NCI-H2081 treated with DMSO at 0.1 percent for 48 hours (cell line): Measurements from ENCODE around the gene ZNF576.
"Not testable (repeated sequence)": the region's sequence is repeated elsewhere in the genome, so short reads cannot be mapped to it uniquely, and the experiment has no call there.

Experiments used
- DNase-seq: peaks from one replicate; lab custom pipeline; 2025; lab: John Stamatoyannopoulos, UW

The ZNF576 gene

DNA sequence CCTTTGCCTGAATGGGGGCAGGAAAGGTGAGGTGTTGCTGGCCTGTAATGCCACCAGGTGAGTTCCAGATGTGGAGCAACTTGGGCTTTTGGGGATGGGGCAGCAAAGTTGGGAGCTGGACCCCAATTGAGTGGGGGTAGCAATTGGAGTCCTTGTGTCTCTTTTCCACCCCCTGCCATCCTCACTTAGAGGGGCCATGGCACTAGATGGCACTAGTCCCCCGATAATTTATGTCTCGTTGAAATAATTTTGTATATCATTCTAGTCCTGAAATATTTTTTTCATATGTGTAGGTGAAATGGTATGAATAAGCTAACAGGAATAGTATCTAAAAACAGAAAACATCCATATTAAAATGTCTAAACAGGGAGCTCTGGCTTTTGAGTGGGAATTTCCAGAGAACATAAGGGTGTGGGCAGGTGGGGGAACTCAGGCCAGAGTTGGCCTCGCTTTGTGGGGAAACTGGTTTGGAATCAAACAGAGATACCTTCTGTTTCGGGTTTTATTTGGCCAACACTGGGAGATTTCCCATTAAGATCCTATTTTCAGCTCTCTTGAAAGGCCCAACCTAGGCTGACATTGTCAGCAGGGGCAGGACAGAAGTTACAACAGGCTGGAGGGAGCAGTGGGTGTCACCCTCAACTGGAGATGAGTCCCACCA is 3.4 kb downstream of the ZNF576 start:
- DNase-seq, result no peak

DNA sequence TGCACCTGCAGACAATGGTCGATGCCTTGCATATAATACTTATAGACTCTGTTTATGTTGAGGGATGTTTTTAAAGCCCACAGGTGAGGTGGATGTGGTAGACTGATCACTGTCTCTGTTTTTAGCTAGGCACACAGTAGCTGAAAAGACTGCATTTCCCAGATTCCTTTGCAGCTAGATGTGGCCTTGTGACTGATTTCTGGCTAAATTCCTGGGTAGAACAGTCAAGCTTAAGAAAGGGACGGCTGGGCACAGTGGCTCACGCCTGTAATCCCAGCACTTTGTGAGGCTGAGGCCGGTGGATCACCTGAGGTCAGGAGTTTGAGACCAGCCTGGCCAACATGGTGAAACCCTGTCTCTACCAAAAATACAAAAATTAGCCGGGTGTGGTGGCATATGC is 3.9 kb downstream of the ZNF576 start:
- not testable (repeated sequence) for DNase-seq

GRCh38 chr19:43605875-43606568 is 9.6 kb downstream of the ZNF576 start:
- DNase-seq, result no peak

DNA sequence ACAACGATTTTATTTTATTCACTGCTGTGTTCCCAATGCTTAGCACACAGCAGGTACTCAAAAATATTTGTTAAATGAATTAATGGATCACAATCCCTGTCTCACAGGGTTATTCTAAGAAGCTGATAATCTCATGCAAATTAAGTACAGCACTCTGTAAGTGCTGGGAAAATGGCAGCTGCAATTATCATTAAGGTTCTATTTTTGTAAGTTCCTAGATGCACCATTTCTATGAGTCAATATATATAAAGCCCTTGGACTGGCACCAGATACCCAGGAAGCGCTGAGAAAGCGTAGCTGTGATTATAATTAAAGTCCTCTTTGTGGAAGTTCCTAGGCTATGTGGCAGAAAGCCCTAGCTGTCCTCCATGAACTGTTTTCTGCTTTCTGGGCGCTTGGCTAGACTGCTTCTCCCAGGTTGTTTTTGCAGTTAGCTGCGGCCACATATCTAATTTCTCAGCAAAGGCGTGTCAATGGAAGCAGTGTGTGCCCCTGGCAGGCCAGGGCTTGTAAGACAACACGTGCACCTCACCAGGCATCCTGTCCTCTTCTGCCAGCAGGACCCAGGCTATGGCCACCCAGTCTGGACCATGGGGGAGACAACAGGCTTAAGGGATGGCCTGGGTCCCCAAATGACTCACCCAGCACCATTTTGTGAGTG is 10.3 kb downstream of the ZNF576 start:
- no peak for DNase-seq

DNA sequence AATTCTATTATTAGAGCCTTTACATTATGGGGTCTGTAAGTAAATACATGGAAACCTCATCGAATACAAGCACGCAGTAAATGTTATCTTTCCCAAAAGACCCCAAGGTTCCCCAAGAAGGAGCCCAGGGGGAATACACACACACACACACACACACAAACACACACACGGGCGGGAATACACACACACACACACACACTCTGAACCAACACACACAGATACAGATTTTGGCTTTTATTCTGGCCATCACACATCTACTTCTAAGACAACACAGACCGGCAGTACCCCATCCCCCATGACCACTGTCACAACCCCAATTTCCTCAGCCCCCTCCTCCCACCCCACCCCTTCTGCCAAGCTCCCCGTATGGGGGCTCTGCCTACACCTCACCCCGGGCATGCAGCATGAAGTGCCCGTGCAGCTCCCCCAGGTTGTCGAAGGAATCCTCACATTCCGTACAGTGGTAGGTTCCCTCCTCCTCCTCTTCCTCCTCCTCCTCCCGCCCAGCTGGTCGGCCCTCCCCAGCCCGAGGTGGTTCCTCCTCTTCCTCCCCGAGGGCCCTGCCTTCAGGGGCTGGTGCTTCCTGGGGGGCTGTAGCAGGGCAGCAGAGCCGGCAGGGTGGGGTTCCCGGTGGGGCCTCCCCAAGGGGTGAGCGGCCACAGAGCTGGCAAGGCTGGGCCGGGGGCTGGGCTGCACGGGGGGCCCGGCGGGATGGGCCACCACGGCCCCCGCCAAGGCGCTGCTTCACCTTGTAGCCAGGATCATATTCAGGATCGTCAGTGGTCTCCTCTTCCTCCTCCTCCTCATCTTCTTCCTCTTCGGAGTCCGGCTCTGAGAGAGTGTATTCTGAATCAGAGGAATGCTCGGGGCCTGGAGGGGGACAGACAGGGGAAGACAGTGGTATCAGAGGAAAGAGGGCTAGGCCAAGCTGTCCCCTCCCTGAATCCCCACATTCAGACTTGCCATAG is 11.1 kb downstream of the ZNF576 start:
- DNase-seq, result no peak

- DNase-seq, result no peak
Measured at GRCh38 chr19:43609872-43610271, 13.5 kb downstream of the ZNF576 start.

GRCh38 chr19:43610493-43610892 is 14.1 kb downstream of the ZNF576 start:
- DNase-seq, result no peak

DNA sequence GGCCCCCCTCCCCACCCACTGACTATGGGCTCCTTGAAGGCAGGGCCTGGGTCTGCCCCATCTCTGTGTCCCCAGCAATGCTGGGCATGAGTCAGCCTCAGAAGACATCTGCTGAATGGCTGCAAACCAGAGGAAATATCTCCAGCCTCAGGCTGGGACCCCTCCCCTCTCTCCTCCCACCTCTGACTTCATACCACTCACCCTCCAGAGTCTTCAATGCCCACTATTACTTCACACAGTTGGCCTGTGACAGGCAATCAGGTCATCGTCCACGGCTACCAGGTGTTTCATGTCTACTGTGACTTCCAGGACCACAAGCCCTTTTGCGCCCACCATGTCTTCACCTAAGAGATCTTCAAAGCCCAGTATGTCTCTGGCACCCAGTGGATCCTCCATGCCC is 15.4 kb downstream of the ZNF576 start, which contains the start of gene SRRM5:
Gene SRRM5 (plus strand): TSS at position 301 of the 400 bp plus-strand sequence. CDS start 34 bp downstream, at position 335.
- DNase-seq, result no peak

DNA sequence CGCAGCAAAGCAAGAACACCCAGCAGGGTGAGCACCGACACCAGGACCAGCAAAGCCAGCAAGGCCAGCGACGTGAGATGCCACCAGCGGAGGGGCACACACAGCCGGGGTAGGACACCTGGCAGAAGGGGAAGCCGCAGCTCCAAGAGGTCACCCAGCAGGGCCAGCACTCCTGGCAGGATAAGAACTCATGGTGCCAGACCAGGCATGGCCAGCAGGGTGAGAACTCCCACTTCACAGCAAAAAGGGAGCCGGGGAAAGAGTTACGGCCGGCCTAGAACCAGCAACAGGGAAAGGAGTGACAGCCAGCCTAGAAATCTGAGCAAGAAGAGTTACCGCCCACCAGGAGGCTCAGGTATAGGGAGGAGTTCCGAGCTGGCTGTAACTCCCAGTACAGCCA is 16.0 kb downstream of the ZNF576 start:
- no peak for DNase-seq

- no peak for DNase-seq
Measured at GRCh38 chr19:43616306-43616705, 19.9 kb downstream of the ZNF576 start.

GRCh38 chr19:43616954-43617353 is 20.6 kb downstream of the ZNF576 start:
- DNase-seq, result no peak

DNA sequence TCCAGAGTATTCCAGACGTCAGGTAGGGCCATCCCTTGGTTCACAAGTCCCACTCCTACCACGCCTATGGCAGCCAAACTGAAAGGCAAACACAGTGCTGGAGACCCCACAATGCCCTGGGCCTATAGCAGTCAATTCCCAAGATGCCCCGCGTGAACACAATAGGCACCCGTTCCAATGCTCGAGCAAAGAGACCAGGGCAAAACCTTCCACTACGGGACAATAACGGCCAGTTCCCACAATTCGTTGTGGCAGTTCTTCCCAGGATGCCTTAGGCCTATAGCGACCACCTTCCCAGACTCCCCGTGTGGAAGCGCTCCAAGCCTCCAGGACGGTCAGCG is 22.5 kb downstream of the ZNF576 start:
- no peak for DNase-seq

- DNase-seq, result peak; percentile 54
Measured at GRCh38 chr19:43619262-43620060, 23.1 kb downstream of the ZNF576 start, which contains the start of gene ZNF428. TSS of gene ZNF428 (minus strand) at chr19:43619629. CDS start at chr19:43614304, 5,325 bp downstream.

DNA sequence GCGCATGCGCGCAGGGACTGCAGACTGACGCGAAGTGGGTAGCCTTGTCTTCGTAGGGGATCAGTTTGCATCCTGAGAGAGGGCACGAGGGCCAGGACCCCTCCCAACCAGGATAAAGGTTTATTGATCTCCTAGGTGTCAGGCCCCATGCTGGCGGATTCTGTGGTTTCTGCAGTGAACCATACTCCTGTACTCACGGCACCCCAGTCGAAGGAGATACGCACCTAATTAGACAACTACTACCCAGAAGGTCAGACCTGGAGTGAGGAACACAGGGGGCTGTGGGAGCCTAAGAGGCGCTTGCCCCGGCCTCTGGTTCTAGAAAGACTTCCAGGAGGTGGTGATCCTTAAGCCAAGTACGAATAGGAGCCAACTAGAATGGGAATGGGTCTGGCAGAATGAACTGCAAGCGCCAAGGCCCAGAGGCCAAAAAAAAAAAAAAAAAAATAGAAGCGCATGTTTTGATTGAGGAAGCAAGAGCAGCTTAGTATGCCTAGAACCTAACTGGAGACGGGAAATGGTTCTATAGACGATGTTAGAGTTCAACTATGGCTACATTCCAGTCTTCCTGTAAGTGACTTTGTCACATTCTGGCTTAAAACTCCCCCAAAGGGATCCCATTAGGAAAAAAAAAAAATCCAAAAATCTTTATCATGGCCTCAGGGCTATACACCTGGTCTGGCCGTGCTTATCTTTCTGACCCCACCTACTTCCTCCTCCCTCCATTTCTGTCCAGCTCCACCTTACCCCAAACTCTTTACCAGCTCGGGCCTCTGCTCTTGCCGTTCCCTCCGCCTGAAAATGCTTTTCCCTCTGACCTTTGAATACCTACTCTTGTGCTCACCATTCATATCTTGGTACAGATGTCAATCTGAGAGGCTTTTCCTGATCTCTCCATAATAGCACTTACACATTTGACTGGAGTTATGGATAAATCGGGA is 23.9 kb downstream of the ZNF576 start:
- DNase-seq, result no peak

DNA sequence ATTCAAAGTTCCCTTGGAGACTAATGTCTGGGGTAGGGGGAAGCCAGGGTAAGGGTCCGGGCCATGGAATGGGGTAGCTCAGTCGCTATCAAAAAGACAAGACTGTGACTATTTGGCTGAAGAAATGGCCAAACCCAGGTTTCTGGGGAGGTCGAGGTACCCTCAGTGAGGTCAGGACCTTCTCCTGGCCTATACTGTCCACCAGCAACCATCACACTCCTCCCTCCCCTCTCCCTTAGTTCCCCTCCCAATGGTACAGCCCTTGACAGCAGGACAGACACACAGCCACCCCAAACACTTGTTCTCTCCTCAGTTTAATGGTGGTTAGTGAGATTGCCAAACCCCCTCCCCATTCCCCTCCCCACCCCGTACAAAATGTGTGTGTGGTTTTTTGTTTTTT is 25.7 kb downstream of the ZNF576 start:
- no peak for DNase-seq

DNA sequence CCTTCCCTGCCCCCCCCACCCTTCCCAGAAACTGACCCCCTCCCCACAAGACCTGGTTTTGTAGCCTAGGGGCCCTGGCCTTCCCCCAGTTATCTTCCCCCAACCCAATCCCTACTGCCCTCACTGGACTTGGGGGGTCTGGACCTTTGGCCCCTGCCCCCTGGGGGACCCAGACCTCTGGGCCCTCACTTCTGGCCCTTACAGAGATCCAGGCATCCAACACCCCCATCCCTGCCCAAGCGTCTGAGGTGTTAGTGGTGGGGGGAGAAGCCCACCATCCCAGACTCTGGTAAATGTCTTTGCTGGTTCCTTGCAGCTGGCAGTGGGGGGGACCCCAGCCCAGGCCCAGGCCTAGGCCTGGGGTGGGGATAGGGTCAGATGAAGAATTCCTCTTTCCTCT is 26.6 kb downstream of the ZNF576 start:
- DNase-seq, result no peak

- no peak for DNase-seq
Measured at GRCh38 chr19:43623889-43624670, 27.7 kb downstream of the ZNF576 start.

- DNase-seq, result no peak
Measured at GRCh38 chr19:43624933-43625332, 28.5 kb downstream of the ZNF576 start.

GRCh38 chr19:43625918-43626579 is 29.7 kb downstream of the ZNF576 start:
- DNase-seq, result no peak
